GM13976 (cell line): ENCODE data around the gene DNAH6.

Source experiments
- DNase-seq: peaks from one replicate; pipeline ENCODE4 v3.0.0; 2012; ENCODE audit warnings: low spot score
- CTCF ChIP-seq: IDR thresholded peaks from 2 replicates; pipeline ENCODE4 v1.5.1; 2012; ENCODE audit warnings: borderline replicate concordance, mild to moderate bottlenecking; ENCODE audit not compliant: insufficient read depth; ENCODE audit errors: extremely low read depth, missing control alignments, control extremely low read depth
- in situ Hi-C: fragments of 300-500 bp; cut with MboI; formaldehyde crosslinking; loops from one replicate; pipeline ENCODE4 v1.12.0; 2022; ENCODE audit warnings: low sequenced_read_pairs, mixed read lengths, inconsistent platforms; ENCODE audit not compliant: unreplicated experiment

Gene DNAH6

GRCh38 chr2:84603911-84604310 is 87.6 kb downstream of the DNAH6 start:
- in situ Hi-C loops, result no loop called here
- no peak for TF ChIP-seq CTCF
- DNase-seq, result no peak

- DNase-seq, result no peak
- in situ Hi-C loops, result no loop called here
- TF ChIP-seq CTCF, result no peak
These were observed 96.8 kb downstream of the DNAH6 start for GRCh38 chr2:84613082-84613481.

GRCh38 chr2:84619794-84620371 is 103.6 kb downstream of the DNAH6 start:
- in situ Hi-C loops, result no loop called here
- TF ChIP-seq CTCF, result no peak
- no peak for DNase-seq

GRCh38 chr2:84628486-84628885 is 112.2 kb downstream of the DNAH6 start:
- no peak for DNase-seq
- in situ Hi-C loops, result loop anchor here (25.0 kb wide), 1 partner anchor 234 kb away; no protein-coding TSS in a partner anchor
- no peak for TF ChIP-seq CTCF

GRCh38 chr2:84629550-84629949 is 113.3 kb downstream of the DNAH6 start:
- in situ Hi-C loops, result loop anchor here (25.0 kb wide), 1 partner anchor 233 kb away; no protein-coding TSS in a partner anchor
- TF ChIP-seq CTCF, result no peak
- no peak for DNase-seq

GRCh38 chr2:84631047-84631446 is 114.7 kb downstream of the DNAH6 start:
- peak; percentile 34 for DNase-seq
- in situ Hi-C loops, result loop anchor here (25.0 kb wide), 1 partner anchor 231 kb away; no protein-coding TSS in a partner anchor
- TF ChIP-seq CTCF, result peak; percentile 22
